GM12878 (cell line): ENCODE results near the gene C10orf90. TPM values are rescaled to one million over a fixed set of nuclear protein-coding genes. Genes with fewer than 3 reads are reported as not detected.

Experiments
- ATAC-seq: fragments of 200-7000 bp; cut with Tn5 transposase; 3 replicates; pipeline ENCODE4 v1.9.1; 2020; ENCODE audit warnings: mild to moderate bottlenecking, moderate library complexity
- BruUV-seq: library from RNA; stranded (reverse); fragments of 400-500 nt; replicated peaks from 2 replicates; lab custom pipeline; 2021; lab: Mats Ljungman, UMichigan
- CTCF ChIA-PET: fragments of 300-600 bp; sonication (Branson Sonifier 250); formaldehyde crosslinking; extraction: SDS; loops from one replicate; lab custom pipeline; 2021; ENCODE audit warnings: inconsistent platforms; lab: Yijun Ruan, JAX
- POLR2A ChIA-PET: fragments of 350-600 bp; formaldehyde crosslinking; extraction: SDS; loops from one replicate; lab custom pipeline; 2021; ENCODE audit warnings: inconsistent platforms; lab: Charles Lee
- RAD21 ChIA-PET: fragments of 300-600 bp; sonication (Branson Sonifier 250); formaldehyde crosslinking; loops from one replicate; lab custom pipeline; 2023; ENCODE audit warnings: antibody characterized with exemption; ENCODE audit not compliant: unreplicated experiment; lab: Charles Lee
- SMC1A ChIA-PET: fragments of 300-600 bp; sonication (Branson Sonifier 250); formaldehyde crosslinking; loops from one replicate; lab custom pipeline; 2023; ENCODE audit not compliant: unreplicated experiment, uncharacterized antibody; lab: Charles Lee
- DNase-seq: peaks from one replicate; pipeline ENCODE4 v3.0.0-alpha.2; 2011; ENCODE audit warnings: low read depth, low spot score
- FAIRE-seq: peaks from 3 replicates; lab custom pipeline; 2011; peaks lifted over from hg19 to GRCh38; lab: Jason Lieb, UNC
- H2AFZ ChIP-seq: 2 replicates; pipeline ENCODE4 v1.6.0; 2011; ENCODE audit warnings: low read depth, low read length, control low read depth; ENCODE audit not compliant: control insufficient read depth
- H3K27ac ChIP-seq: 2 replicates; pipeline ENCODE4 v1.5.1; 2011; ENCODE audit warnings: control low read depth; ENCODE audit not compliant: control insufficient read depth, insufficient read depth
- H3K27me3 ChIP-seq, 2 experiments: replicated peaks in 1 of 2; 2 replicates each; pipeline versions ENCODE4 v1.6.0 to v1.6.1; 2011; ENCODE audit warnings: low read length in 1 of 2; ENCODE audit not compliant: control insufficient read depth in 2 of 2, insufficient read depth in 2 of 2
- H3K36me3 ChIP-seq, 2 experiments: 2 replicates each; pipeline ENCODE4 v1.5.1; 2011; ENCODE audit warnings: low read length in 1 of 2; ENCODE audit not compliant: control insufficient read depth in 2 of 2, insufficient read depth in 2 of 2
- H3K4me1 ChIP-seq: 2 replicates; pipeline ENCODE4 v1.6.1; 2011; ENCODE audit warnings: mild to moderate bottlenecking, low read length, moderate library complexity, mixed read lengths; ENCODE audit not compliant: control insufficient read depth, insufficient read depth
- H3K4me2 ChIP-seq: 2 replicates; pipeline ENCODE4 v1.6.0; 2011; ENCODE audit warnings: control low read depth; ENCODE audit not compliant: control insufficient read depth, insufficient read depth
- H3K4me3 ChIP-seq: fragments of 200-600 bp; sonication (generic); 2 replicates; pipeline ENCODE4 v1.5.1; 2016
- H3K79me2 ChIP-seq: 2 replicates; pipeline ENCODE4 v1.6.0; 2011; ENCODE audit warnings: low read length; ENCODE audit not compliant: control insufficient read depth, insufficient read depth
- H3K9ac ChIP-seq: 2 replicates; pipeline ENCODE4 v1.8.0; 2011; ENCODE audit warnings: low read length, control low read depth, mixed read lengths; ENCODE audit not compliant: control insufficient read depth, insufficient read depth
- H3K9me3 ChIP-seq: replicated peaks from 3 replicates; pipeline ENCODE4 v1.5.1; 2011; ENCODE audit warnings: mild to moderate bottlenecking, low read length; ENCODE audit not compliant: control insufficient read depth, insufficient read depth
- H4K20me1 ChIP-seq: 2 replicates; pipeline ENCODE4 v1.6.0; 2011; ENCODE audit not compliant: control insufficient read depth, insufficient read depth
- BCL3 ChIP-seq: IDR thresholded peaks from 2 replicates; pipeline ENCODE4 v1.6.1; 2011; ENCODE audit warnings: borderline replicate concordance, low read depth, mild to moderate bottlenecking, moderate library complexity, low read length; ENCODE audit not compliant: insufficient read depth, poor library complexity, severe bottlenecking
- HDAC2 ChIP-seq: fragments of 200-600 bp; sonication (generic); IDR thresholded peaks from 2 replicates; pipeline ENCODE4 v1.6.1; 2017
- HDGF ChIP-seq: fragments of 450-650 bp; IDR thresholded peaks from 2 replicates; pipeline ENCODE4 v1.6.1; 2016; ENCODE audit warnings: antibody characterized with exemption
- NR2C2 ChIP-seq: IDR thresholded peaks from 2 replicates; pipeline ENCODE4 v1.6.1; 2011; ENCODE audit warnings: borderline replicate concordance, low read depth; ENCODE audit not compliant: control insufficient read depth, insufficient read length
- POU2F2 ChIP-seq: IDR thresholded peaks from 3 replicates; pipeline ENCODE4 v1.6.1; 2011; ENCODE audit warnings: low read depth, mild to moderate bottlenecking, low read length, borderline replicate concordance
- WGBS: methylation state at CpG from one replicate; pipeline ENCODE4 v1.1.6; 2016; ENCODE audit warnings: low lambda C conversion rate; ENCODE audit not compliant: insufficient replicate concordance, insufficient coverage; ENCODE audit errors: missing lambda C conversion rate; 5-methylcytosine and 5-hydroxymethylcytosine counted together
- in situ Hi-C: fragments of 300-500 bp; cut with MboI; formaldehyde crosslinking; loops from 9 replicates; pipeline ENCODE4 v1.14.3; 2018; ENCODE audit warnings: mixed read lengths
- intact Hi-C: fragments of 100-400 bp; cut with micrococcal nuclease; formaldehyde crosslinking; loops from one replicate; pipeline ENCODE4 v1.14.2; 2022; ENCODE audit not compliant: unreplicated experiment
- polyA plus RNA-seq, 11 experiments: library from polyadenylated mRNA; depleted of rRNA in 4 of 11; unstranded in 6 of 11; stranded (reverse) in 5 of 11; fragments of >200 nt; fragmentation: Nextera tagmentation in 4 of 11; fragmentation: Illumina TruSeq in 1 of 11; extraction: Ambion mirVana in 4 of 11; extraction: Trizol in 1 of 11; gene quantifications; 1 replicate in 1 of 11; 2 replicates in 10 of 11; pipeline versions ENCODE4 v1.2.1 to v1.2.3, GENCODE V29; 2011 to 2016; ENCODE audit warnings: inconsistent platforms in 2 of 11, missing spikeins in 2 of 11, low read depth in 1 of 11
- total RNA-seq, 4 experiments: library from RNA; depleted of rRNA in 3 of 4; stranded (reverse); fragments of >200 nt in 3 of 4; fragmentation: Illumina TruSeq in 1 of 4; extraction: Trizol in 1 of 4; gene quantifications; 2 replicates each; pipeline versions ENCODE4 v1.2.1 to v1.2.3, GENCODE V29; 2013 to 2021

C10orf90 gene
- total and polyA plus RNA-seq, 10 of the 15 experiments (the other 5 are each of a cell fraction or from before 2014, with no cell fraction given): 0.04 TPM; not detected in 9

- in situ Hi-C loops (no loop called here), intact Hi-C loops (no loop called here)
- Histone ChIP-seq H3K27ac (no peak overlapping the region), H3K79me2 (no peaks in the 10 kb centered on the region), H2AFZ (no peak overlapping the region), H3K9me3 (no peaks in the 10 kb centered on the region), H3K4me2 (no peak overlapping the region), H3K36me3 (no peaks in the 10 kb centered on the region), H4K20me1 (no peaks in the 10 kb centered on the region), H3K27me3 (no peaks in the 10 kb centered on the region), H3K4me3 (no peak overlapping the region), H3K4me1 (no peaks in the 10 kb centered on the region), H3K9ac (no peak overlapping the region)
- WGBS: 0% methylated on average over 2 of the region's 2 CpGs
- no peak for DNase-seq
- SMC1A ChIA-PET: no interaction called here
- no peak for TF ChIP-seq HDAC2
- no peak for TF ChIP-seq POU2F2
- no peak for TF ChIP-seq HDGF
- no peak for TF ChIP-seq NR2C2
- no peak for TF ChIP-seq BCL3
- BruUV-seq: no TSS peak
- FAIRE-seq: no peak
- RAD21 ChIA-PET: no interaction called here
- POLR2A ChIA-PET: no interaction called here
- ATAC-seq: no peak
- CTCF ChIA-PET: interaction anchor here (0.8 kb wide), 1 partner anchor 515 kb away, joined by 3 read pairs; no protein-coding TSS in a partner anchor
Observed at GRCh38 chr10:126497672-126498071, 172.8 kb downstream of the C10orf90 start.
